BLaER1 treated with 17β-estradiol and CSF1 and Interleukin-3, amounts not matched to agents 10 nM and 100 nM (cell line): ENCODE measurements around the gene HJURP.

ENCODE experiments used
- H3K27ac ChIP-seq, 11 experiments: shearing (Covaris generic); formaldehyde crosslinking; 2 replicates each; pipeline ENCODE4 v1.8.1; 2022
- H3K27me3 ChIP-seq, 11 experiments: shearing (Covaris generic); formaldehyde crosslinking; 2 replicates each; pipeline ENCODE4 v1.8.1; 2022
- H3K36me3 ChIP-seq, 11 experiments: shearing (Covaris generic); formaldehyde crosslinking; 2 replicates each; pipeline ENCODE4 v1.8.1; 2022
- H3K4me1 ChIP-seq, 10 experiments: shearing (Covaris generic); formaldehyde crosslinking; 2 replicates each; pipeline ENCODE4 v1.8.1; 2022
- H3K4me2 ChIP-seq, 11 experiments: shearing (Covaris generic); formaldehyde crosslinking; 2 replicates each; pipeline ENCODE4 v1.8.1; 2022
- H3K4me3 ChIP-seq, 10 experiments: shearing (Covaris generic); formaldehyde crosslinking; 2 replicates each; pipeline ENCODE4 v1.8.1; 2022
- H3K9ac ChIP-seq, 11 experiments: shearing (Covaris generic); formaldehyde crosslinking; 2 replicates each; pipeline ENCODE4 v1.8.1; 2022
- H3K9me3 ChIP-seq, 11 experiments: shearing (Covaris generic); formaldehyde crosslinking; replicated peaks in 1 of 11; 2 replicates each; pipeline ENCODE4 v1.8.1; 2022
- H4K20me1 ChIP-seq, 11 experiments: shearing (Covaris generic); formaldehyde crosslinking; 2 replicates each; pipeline ENCODE4 v1.8.1; 2022
- Cebpa-rat ChIP-seq, 11 experiments: shearing (Covaris generic); IDR thresholded peaks; 2 replicates each; pipeline ENCODE4 v1.8.1; 2022

HJURP gene

DNA sequence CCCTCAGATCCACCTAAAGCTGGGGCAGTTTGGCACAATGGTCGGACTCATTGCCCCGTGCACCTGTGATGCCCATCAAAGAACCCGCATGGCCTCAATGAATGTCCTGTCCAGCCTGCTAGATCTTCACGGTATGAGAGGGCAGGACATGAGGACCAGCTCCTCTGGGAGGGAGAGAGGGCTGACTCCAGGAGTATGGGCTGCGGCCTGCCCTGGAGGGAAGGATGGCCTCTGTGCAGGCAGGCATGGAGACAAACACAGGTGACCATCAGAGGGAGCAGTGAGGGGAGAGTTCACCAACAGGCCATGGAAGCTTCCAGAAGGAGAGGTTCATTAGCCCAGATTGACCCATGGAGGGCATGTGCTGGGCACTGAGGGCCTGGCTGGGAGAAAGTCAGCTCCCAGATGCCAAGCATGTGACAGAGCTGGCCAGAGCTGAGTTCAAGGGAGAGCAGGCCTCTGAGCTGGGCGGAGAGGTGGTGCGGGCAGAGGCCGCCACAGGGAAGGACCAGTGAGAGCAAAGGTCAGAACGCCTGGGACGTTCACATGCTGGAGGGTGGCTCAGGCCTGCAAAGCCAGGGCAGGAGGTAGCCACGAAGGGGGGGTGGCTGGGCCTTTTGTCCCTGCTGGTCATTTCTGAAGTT is 36.2 kb downstream of the HJURP start:
- no peak overlapping the region for H3K4me3 ChIP-seq
- H3K27me3 ChIP-seq = no peaks in the 10 kb centered on the region
- peak overlapping the region in 3 of 11 experiments; percentile 20 to 47 (median 28); a peak in 2 of 22 replicates for H3K9ac ChIP-seq
- H3K4me2 ChIP-seq = peak overlapping the region in 10 of 11 experiments; percentile 55 to 77 (median 66); a peak in 18 of 22 replicates
- H3K4me1 ChIP-seq = peaks cover 13 to 38% (median 28%) of the 10 kb centered on the region in 10 experiments
- no peaks in the 10 kb centered on the region for H3K36me3 ChIP-seq
- peak overlapping the region in 1 of 11 experiments; percentile 45; a peak in 1 of 22 replicates for H3K27ac ChIP-seq
- no peaks in the 10 kb centered on the region; a peak in 1 of 22 replicates for H4K20me1 ChIP-seq
- no peak for TF ChIP-seq Cebpa-rat (IDR thresholded peaks at IDR 0.05)
- H3K9me3 ChIP-seq = no peaks in the 10 kb centered on the region

DNA sequence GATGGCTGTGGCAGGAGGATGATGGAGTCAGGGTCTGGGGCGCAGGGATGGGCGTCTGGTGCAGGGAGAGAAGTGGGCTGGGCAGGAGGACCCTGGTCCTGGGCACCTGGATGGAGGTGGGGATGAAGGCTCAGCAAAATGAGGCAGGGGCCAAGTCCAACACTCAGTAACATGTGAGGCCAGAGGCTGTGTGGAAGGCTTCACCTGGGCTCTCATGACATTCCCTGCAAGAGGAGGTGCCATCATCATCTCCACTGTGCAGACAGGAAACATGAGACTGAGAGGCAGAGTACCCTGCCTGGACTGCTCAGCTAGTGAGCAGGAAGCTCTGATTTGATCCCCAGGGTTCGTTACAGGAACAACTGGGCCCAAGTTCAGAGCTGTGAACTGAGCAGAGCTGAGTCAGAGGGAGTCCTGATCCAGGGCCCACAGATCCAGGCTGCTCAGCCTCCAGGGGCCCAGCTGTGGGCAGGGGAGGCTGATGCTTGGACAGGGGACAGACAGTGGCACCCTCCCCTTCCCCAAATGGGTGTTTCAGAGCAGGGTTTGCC is 36.9 kb downstream of the HJURP start:
- H3K4me2 ChIP-seq = peak overlapping the region; percentile 27 to 77 (median 64)

DNA sequence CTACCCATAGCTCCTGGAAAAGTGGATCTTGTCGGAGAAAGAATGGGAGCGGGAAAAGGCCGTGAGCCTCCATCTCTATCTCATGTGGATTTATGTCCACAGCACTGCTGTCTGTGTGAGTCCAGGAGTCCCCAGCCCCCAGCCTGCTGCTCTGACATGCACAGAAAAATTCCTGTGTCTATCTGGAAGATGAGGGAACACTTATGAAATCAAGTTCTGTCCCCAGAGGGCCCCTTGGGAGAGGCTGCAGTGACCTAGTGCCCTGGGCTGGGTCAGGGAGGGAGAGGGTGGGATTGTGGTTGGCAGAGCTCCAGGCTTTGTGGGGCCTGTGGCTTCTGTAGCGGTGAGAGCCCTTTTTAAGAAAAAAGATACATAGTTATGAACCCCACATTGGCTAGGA is 37.6 kb downstream of the HJURP start:
- H3K27ac ChIP-seq = no peak overlapping the region

More for the DNA sequence above, 36.9 kb downstream of the HJURP start:
- H3K36me3 ChIP-seq = no peaks in the 10 kb centered on the region
- H3K4me3 ChIP-seq = no peak overlapping the region
- H3K9ac ChIP-seq = peak overlapping the region in 3 of 11 experiments; percentile 20 to 47 (median 28); a peak in 2 of 22 replicates
- TF ChIP-seq Cebpa-rat (IDR thresholded peaks at IDR 0.05) = no peak
- H3K9me3 ChIP-seq = no peaks in the 10 kb centered on the region
- H3K27me3 ChIP-seq = no peaks in the 10 kb centered on the region
- peak overlapping the region in 1 of 11 experiments; percentile 45; a peak in 2 of 22 replicates for H3K27ac ChIP-seq
- H3K4me1 ChIP-seq = peaks cover 6 to 31% (median 21%) of the 10 kb centered on the region in 10 experiments; a peak in 19 of 20 replicates
- H4K20me1 ChIP-seq = no peaks in the 10 kb centered on the region; a peak in 1 of 22 replicates

DNA sequence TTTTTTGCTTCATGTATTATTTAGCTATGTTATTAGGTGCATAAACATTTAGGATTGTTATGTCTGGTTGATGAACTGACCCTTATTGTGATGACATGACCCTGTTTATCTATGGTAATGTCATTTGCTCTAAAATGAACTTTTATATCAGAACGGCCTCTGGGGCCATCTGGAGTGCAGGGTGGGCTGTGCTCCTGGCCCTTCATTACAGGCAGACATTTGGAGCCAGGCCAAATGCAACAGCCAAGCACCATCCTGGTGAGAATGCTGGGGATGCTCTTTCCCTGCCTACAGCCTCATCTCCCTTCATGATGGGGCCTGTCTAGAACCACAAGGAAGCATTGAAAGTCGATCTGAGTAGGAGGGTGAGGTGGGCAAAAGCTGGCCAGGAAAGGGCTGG is 38.0 kb downstream of the HJURP start:
- no peaks in the 10 kb centered on the region for H3K36me3 ChIP-seq
- H3K4me1 ChIP-seq = peaks cover 5 to 22% (median 20%) of the 10 kb centered on the region in 10 experiments; a peak in 19 of 20 replicates
- H3K27ac ChIP-seq = no peak overlapping the region
- H3K4me3 ChIP-seq = no peak overlapping the region
- H3K9me3 ChIP-seq = no peaks in the 10 kb centered on the region; a peak in 1 of 22 replicates
- H3K9ac ChIP-seq = peak overlapping the region in 1 of 11 experiments; percentile 4; a peak in 1 of 22 replicates
- H4K20me1 ChIP-seq = no peaks in the 10 kb centered on the region; a peak in 1 of 22 replicates
- no peak for TF ChIP-seq Cebpa-rat (IDR thresholded peaks at IDR 0.05)
- peak overlapping the region in 10 of 11 experiments; percentile 27 to 77 (median 66); a peak in 18 of 22 replicates for H3K4me2 ChIP-seq
- H3K27me3 ChIP-seq = no peaks in the 10 kb centered on the region

More for the DNA sequence above, 37.6 kb downstream of the HJURP start:
- Histone ChIP-seq H3K9ac (peak overlapping the region in 1 of 11 experiments; percentile 4; a peak in 1 of 22 replicates), H3K4me1 (peaks cover 5 to 25% (median 20%) of the 10 kb centered on the region in 10 experiments; a peak in 19 of 20 replicates), H3K27me3 (no peaks in the 10 kb centered on the region), H3K4me2 (peak overlapping the region in 10 of 11 experiments; percentile 27 to 77 (median 66); a peak in 19 of 22 replicates), H3K4me3 (no peak overlapping the region), H3K9me3 (no peaks in the 10 kb centered on the region), H3K36me3 (no peaks in the 10 kb centered on the region), H4K20me1 (no peaks in the 10 kb centered on the region; a peak in 1 of 22 replicates)
- no peak for TF ChIP-seq Cebpa-rat (IDR thresholded peaks at IDR 0.05)

DNA sequence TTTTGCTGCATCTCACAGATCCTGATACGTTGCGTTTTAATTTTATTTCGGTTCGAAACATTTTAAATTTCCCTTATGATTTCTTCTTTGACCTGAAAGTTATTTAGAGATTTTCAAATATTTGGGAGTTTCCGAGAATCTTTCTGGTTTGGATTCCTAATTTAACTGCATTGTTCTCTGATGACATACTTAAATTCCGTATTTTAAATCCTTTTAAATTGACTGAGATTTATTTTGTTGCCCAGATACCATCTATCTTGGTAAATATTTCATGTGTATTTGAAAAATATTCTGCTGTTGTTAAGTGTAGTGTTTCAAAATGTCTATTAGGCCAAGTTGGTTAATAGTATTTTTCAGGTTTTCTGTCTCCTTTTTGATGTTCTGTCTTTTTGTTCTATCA is 38.5 kb downstream of the HJURP start:
- H3K27me3 ChIP-seq = no peaks in the 10 kb centered on the region
- H3K27ac ChIP-seq = no peak overlapping the region
- no peaks in the 10 kb centered on the region for H3K36me3 ChIP-seq
- no peak overlapping the region for H3K4me2 ChIP-seq
- H3K9ac ChIP-seq = no peak overlapping the region
- peaks cover 5 to 22% (median 20%) of the 10 kb centered on the region in 10 experiments; a peak in 19 of 20 replicates for H3K4me1 ChIP-seq
- H3K4me3 ChIP-seq = no peak overlapping the region
- TF ChIP-seq Cebpa-rat (IDR thresholded peaks at IDR 0.05) = no peak
- no peaks in the 10 kb centered on the region; a peak in 1 of 22 replicates for H4K20me1 ChIP-seq
- peaks cover 0 to 4% (median 0%) of the 10 kb centered on the region in 11 experiments; a peak in 1 of 22 replicates for H3K9me3 ChIP-seq

DNA sequence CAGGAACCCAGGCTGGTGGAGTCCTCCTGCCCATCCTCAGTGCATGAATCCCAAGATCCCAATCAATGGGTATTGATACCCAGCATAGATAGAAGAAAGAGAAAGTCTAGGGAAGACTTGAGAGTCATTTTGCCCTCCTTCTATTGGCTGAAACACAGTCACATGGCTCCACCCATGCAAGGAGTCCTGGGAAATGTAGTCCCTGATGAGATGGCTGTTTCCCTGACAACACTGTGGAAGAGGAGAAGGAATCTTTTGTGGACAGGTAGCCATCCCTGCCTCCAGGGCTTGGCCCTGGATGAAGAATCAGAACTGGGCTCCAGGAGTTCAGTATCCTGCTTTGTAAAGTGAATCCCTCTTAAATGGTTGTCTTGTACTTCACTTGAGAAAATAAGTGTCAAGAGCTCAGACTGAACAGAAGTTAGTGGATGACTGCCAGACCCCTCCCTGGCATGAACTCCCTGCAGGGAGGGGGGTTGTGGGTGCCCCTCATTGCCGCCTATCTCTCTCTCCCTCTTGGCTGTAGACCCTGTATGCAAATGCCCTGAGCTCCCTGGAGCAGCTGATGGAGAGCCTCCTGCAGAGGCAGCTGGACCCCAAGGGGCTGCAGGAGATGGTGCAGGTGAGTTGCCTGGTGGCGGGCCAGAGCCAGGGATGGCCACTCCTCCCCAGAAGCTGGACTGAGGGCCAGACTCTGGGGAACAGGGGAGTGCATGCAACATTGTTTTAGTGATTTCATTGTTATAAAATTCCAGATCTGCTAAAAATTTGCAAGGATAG is 40.1 kb downstream of the HJURP start:
- H3K36me3 ChIP-seq = no peaks in the 10 kb centered on the region
- no peak overlapping the region for H3K27ac ChIP-seq
- H3K4me2 ChIP-seq = no peak overlapping the region
- H3K27me3 ChIP-seq = no peaks in the 10 kb centered on the region
- peaks cover 0 to 9% (median 0%) of the 10 kb centered on the region in 11 experiments; a peak in 3 of 22 replicates for H3K9me3 ChIP-seq
- TF ChIP-seq Cebpa-rat (IDR thresholded peaks at IDR 0.05) = no peak
- H3K4me3 ChIP-seq = no peak overlapping the region
- no peaks in the 10 kb centered on the region; a peak in 1 of 22 replicates for H4K20me1 ChIP-seq
- no peak overlapping the region for H3K9ac ChIP-seq
- H3K4me1 ChIP-seq = peaks cover 5 to 22% (median 20%) of the 10 kb centered on the region in 10 experiments; a peak in 19 of 20 replicates

DNA sequence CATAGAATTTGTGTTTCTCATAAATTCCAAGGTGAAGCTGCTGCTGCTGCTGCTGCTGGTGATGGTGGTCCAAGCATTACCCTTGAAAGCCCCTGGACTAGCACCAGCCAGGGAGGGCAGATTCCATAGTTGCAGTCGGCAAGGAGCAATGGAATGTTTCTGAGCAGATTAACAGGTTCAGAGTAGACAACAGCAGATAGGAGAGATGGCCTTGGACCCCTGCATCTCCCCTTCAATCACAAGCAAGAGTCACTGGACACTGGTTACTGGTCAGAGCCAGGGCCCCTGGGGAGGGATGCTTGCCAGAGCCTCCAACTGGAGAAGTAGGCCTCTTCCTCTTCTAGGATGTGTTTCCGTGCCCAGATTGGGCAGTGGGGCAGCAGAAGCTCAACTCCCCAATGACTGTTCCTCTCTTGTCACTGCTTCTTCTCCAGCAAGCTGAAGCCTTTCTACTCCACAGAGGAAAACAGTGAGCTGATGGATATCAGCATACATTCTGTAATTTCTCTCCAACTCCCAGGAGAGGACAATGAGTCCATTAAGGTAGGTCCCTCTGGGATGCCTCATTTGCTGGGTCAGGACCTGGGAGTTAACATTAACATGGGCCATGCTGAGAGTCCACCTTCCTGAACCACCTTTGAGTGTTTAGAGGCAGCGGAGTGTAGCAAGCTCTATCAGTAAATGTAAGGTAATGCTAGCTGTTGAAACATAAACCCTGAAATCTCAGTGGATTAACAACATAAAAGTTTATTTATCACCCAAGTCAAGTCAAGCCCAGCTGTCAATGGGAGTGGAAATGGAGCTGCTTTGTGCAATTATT is 40.9 kb downstream of the HJURP start:
- Histone ChIP-seq H3K27ac (no peak overlapping the region), H3K9ac (no peak overlapping the region), H3K27me3 (no peaks in the 10 kb centered on the region), H3K36me3 (no peaks in the 10 kb centered on the region), H3K4me2 (no peak overlapping the region), H3K9me3 (peaks cover 0 to 9% (median 0%) of the 10 kb centered on the region in 11 experiments; a peak in 3 of 22 replicates), H4K20me1 (no peaks in the 10 kb centered on the region; a peak in 1 of 22 replicates), H3K4me3 (no peak overlapping the region), H3K4me1 (peaks cover 5 to 22% (median 20%) of the 10 kb centered on the region in 10 experiments; a peak in 19 of 20 replicates)
- TF ChIP-seq Cebpa-rat (IDR thresholded peaks at IDR 0.05) = no peak

DNA sequence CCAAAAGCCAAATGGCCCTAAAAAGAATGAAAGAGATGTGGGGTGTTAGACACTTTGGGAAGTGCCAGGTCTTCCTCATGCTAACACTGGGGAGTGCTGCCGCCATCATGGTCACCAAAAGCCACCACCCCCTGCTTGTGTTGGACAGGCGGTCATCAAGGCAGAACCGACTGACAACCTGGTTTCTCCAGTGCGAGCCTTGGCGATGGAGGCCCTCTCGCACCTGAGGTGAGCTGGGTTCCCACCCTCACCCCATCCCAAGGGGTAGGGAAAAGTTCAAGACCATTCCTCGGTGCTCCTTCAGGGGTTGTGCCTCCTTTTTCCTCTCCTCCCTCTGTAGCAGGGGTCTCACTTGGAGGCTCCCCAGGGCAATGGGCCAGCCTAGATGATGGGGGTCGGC is 42.6 kb downstream of the HJURP start:
- Histone ChIP-seq H4K20me1 (no peaks in the 10 kb centered on the region; a peak in 1 of 22 replicates), H3K4me2 (no peak overlapping the region), H3K27ac (no peak overlapping the region), H3K27me3 (no peaks in the 10 kb centered on the region), H3K9ac (no peak overlapping the region), H3K4me1 (peaks cover 0 to 5% (median 5%) of the 10 kb centered on the region in 10 experiments; a peak in 18 of 20 replicates), H3K36me3 (no peaks in the 10 kb centered on the region), H3K9me3 (peaks cover 0 to 9% (median 0%) of the 10 kb centered on the region in 11 experiments; a peak in 4 of 22 replicates), H3K4me3 (no peak overlapping the region)
- TF ChIP-seq Cebpa-rat (IDR thresholded peaks at IDR 0.05) = no peak
